ENCODE data around the gene RUNX2. TPM values are rescaled to one million over a fixed set of nuclear protein-coding genes. Genes with fewer than 3 reads are reported as not detected.
A peak's percentile ranks its signal among the peaks of the same experiment; 100 is the strongest.

The RUNX2 gene
- total RNA-seq, 2 donors from 2014 or later, result 6.7 to 29.5 TPM

- ATAC-seq, result no peak
- Mint-ChIP-seq H3K27me3 (no peaks in the 10 kb centered on the region), H3K36me3 (peaks cover 5% of the 10 kb centered on the region), H3K4me1 (ENCODE audit: low read depth in 2 of 2) (peaks cover 0 to 24% of the 10 kb centered on the region in 2 donors), H3K4me3 (no peak overlapping the region), H3K27ac (no peak overlapping the region), H3K9me3 (no peaks in the 10 kb centered on the region)
- no peak for DNase-seq (ENCODE audit: low spot score)
Measured at GRCh38 chr6:45505470-45505869, 177.3 kb downstream of the RUNX2 start.

GRCh38 chr6:45507186-45507585, 179.1 kb downstream of the RUNX2 start:
- ATAC-seq, result no peak
- peaks cover 5% of the 10 kb centered on the region for H3K36me3 Mint-ChIP-seq

GRCh38 chr6:45509426-45509825, 181.3 kb downstream of the RUNX2 start:
- ATAC-seq, result no peak
- no peak for DNase-seq (ENCODE audit: low spot score)
- no peak overlapping the region for H3K27ac Mint-ChIP-seq
- no peaks in the 10 kb centered on the region for H3K9me3 Mint-ChIP-seq
- peaks cover 6% of the 10 kb centered on the region for H3K36me3 Mint-ChIP-seq
- H3K27me3 Mint-ChIP-seq, result no peaks in the 10 kb centered on the region
- H3K4me1 Mint-ChIP-seq (ENCODE audit: low read depth in 2 of 2), result peaks cover 0 to 9% of the 10 kb centered on the region in 2 donors
- no peak overlapping the region for H3K4me3 Mint-ChIP-seq

More at GRCh38 chr6:45507186-45507585, 179.1 kb downstream of the RUNX2 start:
- H3K4me1 Mint-ChIP-seq (ENCODE audit: low read depth in 2 of 2), result peaks cover 0 to 18% of the 10 kb centered on the region in 2 donors
- no peak for DNase-seq (ENCODE audit: low spot score)
- no peak overlapping the region for H3K27ac Mint-ChIP-seq
- H3K27me3 Mint-ChIP-seq, result no peaks in the 10 kb centered on the region
- H3K9me3 Mint-ChIP-seq, result no peaks in the 10 kb centered on the region
- H3K4me3 Mint-ChIP-seq, result no peak overlapping the region

- Mint-ChIP-seq H3K27ac (no peak overlapping the region), H3K4me3 (no peak overlapping the region), H3K36me3 (peaks cover 6% of the 10 kb centered on the region), H3K4me1 (ENCODE audit: low read depth in 2 of 2) (no peaks in the 10 kb centered on the region), H3K27me3 (no peaks in the 10 kb centered on the region), H3K9me3 (no peaks in the 10 kb centered on the region)
- ATAC-seq (no peak), DNase-seq (ENCODE audit: low spot score) (no peak)
Measured at GRCh38 chr6:45512717-45513116, 184.6 kb downstream of the RUNX2 start.

GRCh38 chr6:45513213-45513618, 185.1 kb downstream of the RUNX2 start:
- H3K4me1 Mint-ChIP-seq (ENCODE audit: low read depth in 2 of 2), result no peaks in the 10 kb centered on the region
- ATAC-seq (no peak), DNase-seq (ENCODE audit: low spot score) (no peak)
- H3K9me3 Mint-ChIP-seq, result no peaks in the 10 kb centered on the region
- no peak overlapping the region for H3K4me3 Mint-ChIP-seq
- no peak overlapping the region for H3K27ac Mint-ChIP-seq
- H3K27me3 Mint-ChIP-seq, result no peaks in the 10 kb centered on the region
- peaks cover 6% of the 10 kb centered on the region for H3K36me3 Mint-ChIP-seq

- no peak overlapping the region for H3K4me3 Mint-ChIP-seq
- ATAC-seq, result no peak
- H3K4me1 Mint-ChIP-seq (ENCODE audit: low read depth in 2 of 2), result no peaks in the 10 kb centered on the region
- no peaks in the 10 kb centered on the region for H3K9me3 Mint-ChIP-seq
- peaks cover 6% of the 10 kb centered on the region for H3K36me3 Mint-ChIP-seq
- no peak for DNase-seq (ENCODE audit: low spot score)
- no peaks in the 10 kb centered on the region for H3K27me3 Mint-ChIP-seq
- no peak overlapping the region for H3K27ac Mint-ChIP-seq
Measured at GRCh38 chr6:45513843-45514242, 185.7 kb downstream of the RUNX2 start.

GRCh38 chr6:45514454-45515230, 186.5 kb downstream of the RUNX2 start:
- no peaks in the 10 kb centered on the region for H3K27me3 Mint-ChIP-seq
- no peaks in the 10 kb centered on the region for H3K9me3 Mint-ChIP-seq
- H3K36me3 Mint-ChIP-seq, result peaks cover 6% of the 10 kb centered on the region
- DNase-seq (ENCODE audit: low spot score) (no peak), ATAC-seq (peak in 1 of 2 donors; percentile 24)
- no peaks in the 10 kb centered on the region for H3K4me1 Mint-ChIP-seq (ENCODE audit: low read depth in 2 of 2)
- no peak overlapping the region for H3K4me3 Mint-ChIP-seq
- no peak overlapping the region for H3K27ac Mint-ChIP-seq

GRCh38 chr6:45518013-45518720, 190.0 kb downstream of the RUNX2 start:
- ATAC-seq, result no peak

GRCh38 chr6:45521226-45521625, 193.1 kb downstream of the RUNX2 start:
- DNase-seq (ENCODE audit: low spot score), result no peak
- no peaks in the 10 kb centered on the region for H3K36me3 Mint-ChIP-seq
- no peaks in the 10 kb centered on the region for H3K9me3 Mint-ChIP-seq
- H3K4me1 Mint-ChIP-seq (ENCODE audit: low read depth in 2 of 2), result peaks cover 6 to 22% of the 10 kb centered on the region in 2 donors
- no peaks in the 10 kb centered on the region for H3K27me3 Mint-ChIP-seq
- ATAC-seq, result no peak
- H3K27ac Mint-ChIP-seq, result peak overlapping the region in 1 of 2 donors; percentile 49
- H3K4me3 Mint-ChIP-seq, result no peak overlapping the region

More at GRCh38 chr6:45518013-45518720, 190.0 kb downstream of the RUNX2 start:
- Mint-ChIP-seq H3K4me1 (ENCODE audit: low read depth in 2 of 2) (peaks cover 6 to 22% of the 10 kb centered on the region in 2 donors), H3K36me3 (no peaks in the 10 kb centered on the region), H3K9me3 (no peaks in the 10 kb centered on the region), H3K4me3 (no peak overlapping the region), H3K27me3 (no peaks in the 10 kb centered on the region), H3K27ac (no peak overlapping the region)
- no peak for DNase-seq (ENCODE audit: low spot score)

GRCh38 chr6:45522486-45522885, 194.4 kb downstream of the RUNX2 start:
- no peaks in the 10 kb centered on the region for H3K36me3 Mint-ChIP-seq
- H3K27ac Mint-ChIP-seq, result no peak overlapping the region
- H3K4me3 Mint-ChIP-seq, result no peak overlapping the region
- DNase-seq (ENCODE audit: low spot score) (no peak), ATAC-seq (no peak)
- H3K9me3 Mint-ChIP-seq, result no peaks in the 10 kb centered on the region
- H3K27me3 Mint-ChIP-seq, result no peaks in the 10 kb centered on the region
- H3K4me1 Mint-ChIP-seq (ENCODE audit: low read depth in 2 of 2), result peaks cover 6 to 22% of the 10 kb centered on the region in 2 donors

GRCh38 chr6:45527210-45527609, 199.1 kb downstream of the RUNX2 start:
- no peak for DNase-seq (ENCODE audit: low spot score)

GRCh38 chr6:45531999-45532595, 204.0 kb downstream of the RUNX2 start:
- no peaks in the 10 kb centered on the region for H3K9me3 Mint-ChIP-seq
- H3K36me3 Mint-ChIP-seq, result no peaks in the 10 kb centered on the region
- DNase-seq (ENCODE audit: low spot score) (no peak), ATAC-seq (no peak)
- no peaks in the 10 kb centered on the region for H3K27me3 Mint-ChIP-seq
- peaks cover 5 to 17% of the 10 kb centered on the region in 2 donors for H3K4me1 Mint-ChIP-seq (ENCODE audit: low read depth in 2 of 2)
- H3K4me3 Mint-ChIP-seq, result no peak overlapping the region
- no peak overlapping the region for H3K27ac Mint-ChIP-seq

More at GRCh38 chr6:45527210-45527609, 199.1 kb downstream of the RUNX2 start:
- Mint-ChIP-seq H3K9me3 (no peaks in the 10 kb centered on the region), H3K4me1 (ENCODE audit: low read depth in 2 of 2) (peaks cover 3 to 15% of the 10 kb centered on the region in 2 donors), H3K27me3 (no peaks in the 10 kb centered on the region), H3K36me3 (no peaks in the 10 kb centered on the region), H3K4me3 (no peak overlapping the region), H3K27ac (no peak overlapping the region)
- no peak for ATAC-seq

GRCh38 chr6:45532721-45533210, 204.6 kb downstream of the RUNX2 start:
- no peak overlapping the region for H3K4me3 Mint-ChIP-seq
- DNase-seq (ENCODE audit: low spot score) (no peak), ATAC-seq (no peak)
- H3K4me1 Mint-ChIP-seq (ENCODE audit: low read depth in 2 of 2), result peaks cover 5 to 17% of the 10 kb centered on the region in 2 donors
- H3K36me3 Mint-ChIP-seq, result no peaks in the 10 kb centered on the region
- no peaks in the 10 kb centered on the region for H3K9me3 Mint-ChIP-seq
- H3K27me3 Mint-ChIP-seq, result no peaks in the 10 kb centered on the region
- H3K27ac Mint-ChIP-seq, result peak overlapping the region in 1 of 2 donors; percentile 23

- peak overlapping the region in 1 of 2 donors; percentile 23 for H3K27ac Mint-ChIP-seq
- no peaks in the 10 kb centered on the region for H3K27me3 Mint-ChIP-seq
- peaks cover 5 to 17% of the 10 kb centered on the region in 2 donors for H3K4me1 Mint-ChIP-seq (ENCODE audit: low read depth in 2 of 2)
- no peaks in the 10 kb centered on the region for H3K9me3 Mint-ChIP-seq
- H3K36me3 Mint-ChIP-seq, result no peaks in the 10 kb centered on the region
- DNase-seq (ENCODE audit: low spot score), result no peak
- ATAC-seq, result no peak
- H3K4me3 Mint-ChIP-seq, result no peak overlapping the region
Measured at GRCh38 chr6:45533386-45533785, 205.3 kb downstream of the RUNX2 start.
